22Rv1 (cell line): Measurements from ENCODE around the gene CYTH1.

Source experiments
- CTCF ChIP-seq: fragments of 450-650 bp; IDR thresholded peaks from 2 replicates; pipeline ENCODE4 v1.5.1; 2017; ENCODE audit warnings: mild to moderate bottlenecking
- ZFX ChIP-seq: fragments of 450-650 bp; IDR thresholded peaks from 2 replicates; pipeline ENCODE4 v1.6.1; 2017; ENCODE audit warnings: antibody characterized with exemption, borderline replicate concordance

GRCh38 chr17:78825696-78826095 is 43.6 kb upstream of the CYTH1 start:
- TF ChIP-seq CTCF: no peak
- no peak for TF ChIP-seq ZFX
